ENCODE measurements around the gene TMEM154. TPM values are rescaled to one million over a fixed set of nuclear protein-coding genes. Genes with fewer than 3 reads are reported as not detected.

TMEM154 gene
- total and polyA plus RNA-seq, 10 of the 15 experiments (the other 5 are each of a cell fraction or from before 2014, with no cell fraction given), result 5.1 to 41.4 (median 18.2) TPM

GRCh38 chr4:152705903-152706302 is 26.1 kb upstream of the TMEM154 start:
- ChIA-PET CTCF (interaction anchor here (0.9 to 1.9 kb wide), 11 partner anchors 8 to 211 kb away, joined by 3 to 7 read pairs (median 4); no protein-coding TSS in a partner anchor), RAD21 (ENCODE audit: unreplicated experiment) (interaction anchor here (1.1 to 1.5 kb wide), 2 partner anchors 17 to 251 kb away, joined by 3 to 6 read pairs; no protein-coding TSS in a partner anchor), SMC1A (ENCODE audit: uncharacterized antibody, unreplicated experiment) (interaction anchor here (0.7 to 2.2 kb wide), 10 partner anchors 11 to 287 kb away, joined by 3 to 13 read pairs (median 3); no protein-coding TSS in a partner anchor), POLR2A (no interaction called here)
- intact Hi-C loops (cut with micrococcal nuclease; ENCODE audit: unreplicated experiment), result no loop called here
- Histone ChIP-seq H3K9me3 (replicated peaks; ENCODE audit: control insufficient read depth, insufficient read depth, low read length) (peaks cover 8% of the 10 kb centered on the region; the same call in 2 of the 3 replicates), H3K36me3 (ENCODE audit: control insufficient read depth in 2 of 2, insufficient read depth in 2 of 2, low read length in 1 of 2) (no peaks in the 10 kb centered on the region), H3K4me2 (ENCODE audit: control insufficient read depth, insufficient read depth) (no peak overlapping the region), H3K4me3 (no peak overlapping the region), H3K9ac (ENCODE audit: control insufficient read depth, insufficient read depth, low read length) (no peak overlapping the region), H4K20me1 (ENCODE audit: control insufficient read depth, insufficient read depth) (no peaks in the 10 kb centered on the region), H3K27me3 (replicated peaks in 1 of 2; ENCODE audit: control insufficient read depth in 2 of 2, insufficient read depth in 2 of 2, low read length in 1 of 2) (no peaks in the 10 kb centered on the region), H3K79me2 (ENCODE audit: control insufficient read depth, insufficient read depth, low read length) (no peaks in the 10 kb centered on the region), H3K27ac (ENCODE audit: control insufficient read depth, insufficient read depth) (no peak overlapping the region), H2AFZ (ENCODE audit: control insufficient read depth, low read depth, low read length) (no peak overlapping the region), H3K4me1 (ENCODE audit: control insufficient read depth, insufficient read depth, low read length) (peaks cover 11% of the 10 kb centered on the region)
- DNase-seq (ENCODE audit: low read depth, low spot score) (no peak), ATAC-seq (no peak), FAIRE-seq (no peak)
- in situ Hi-C loops (cut with MboI), result no loop called here
- TF ChIP-seq IKZF2 (IDR thresholded peaks at IDR 0.05), result no peak
- no peak for TF ChIP-seq MYC (IDR thresholded peaks at IDR 0.05; ENCODE audit: insufficient read depth, insufficient read length, insufficient replicate concordance, low read length, severe bottlenecking)
- no peak for TF ChIP-seq POLR2AphosphoS5 (IDR thresholded peaks at IDR 0.05; ENCODE audit: low read length)
- TF ChIP-seq GATAD2B (conservative IDR thresholded peaks at IDR 0.05; ENCODE audit: low read depth), result no peak
- no peak for TF ChIP-seq RBBP5 (conservative IDR thresholded peaks at IDR 0.05)
- 90% methylated on average over 1 of the region's 1 CpG for WGBS (ENCODE audit: insufficient coverage, insufficient replicate concordance, low lambda C conversion rate, missing lambda C conversion rate)
- BruUV-seq (replicated peaks), result no TSS peak

GRCh38 chr4:152704788-152705187 is 25.0 kb upstream of the TMEM154 start:
- Histone ChIP-seq H3K27me3 (replicated peaks in 1 of 2; ENCODE audit: control insufficient read depth in 2 of 2, insufficient read depth in 2 of 2, low read length in 1 of 2) (no peaks in the 10 kb centered on the region), H2AFZ (ENCODE audit: control insufficient read depth, low read depth, low read length) (no peak overlapping the region), H3K27ac (ENCODE audit: control insufficient read depth, insufficient read depth) (no peak overlapping the region), H3K9me3 (replicated peaks; ENCODE audit: control insufficient read depth, insufficient read depth, low read length) (peaks cover 8% of the 10 kb centered on the region; the same call in 2 of the 3 replicates), H4K20me1 (ENCODE audit: control insufficient read depth, insufficient read depth) (no peaks in the 10 kb centered on the region), H3K36me3 (ENCODE audit: control insufficient read depth in 2 of 2, insufficient read depth in 2 of 2, low read length in 1 of 2) (no peaks in the 10 kb centered on the region), H3K9ac (ENCODE audit: control insufficient read depth, insufficient read depth, low read length) (no peak overlapping the region), H3K4me3 (no peak overlapping the region), H3K4me1 (ENCODE audit: control insufficient read depth, insufficient read depth, low read length) (peaks cover 6% of the 10 kb centered on the region), H3K4me2 (ENCODE audit: control insufficient read depth, insufficient read depth) (no peak overlapping the region), H3K79me2 (ENCODE audit: control insufficient read depth, insufficient read depth, low read length) (no peaks in the 10 kb centered on the region)
- BruUV-seq (replicated peaks), result no TSS peak
- ChIA-PET POLR2A (no interaction called here), RAD21 (ENCODE audit: unreplicated experiment) (no interaction called here), SMC1A (ENCODE audit: uncharacterized antibody, unreplicated experiment) (interaction anchor here (1.0 to 1.1 kb wide), 2 partner anchors 63 to 206 kb away, joined by 3 read pairs; no protein-coding TSS in a partner anchor), CTCF (no interaction called here)
- intact Hi-C loops (cut with micrococcal nuclease; ENCODE audit: unreplicated experiment) (no loop called here), in situ Hi-C loops (cut with MboI) (no loop called here)
- ATAC-seq (no peak), FAIRE-seq (no peak), DNase-seq (ENCODE audit: low read depth, low spot score) (no peak)
- TF ChIP-seq ZNF207 (IDR thresholded peaks at IDR 0.05; ENCODE audit: borderline replicate concordance) (no peak), BMI1 (IDR thresholded peaks at IDR 0.05; ENCODE audit: borderline replicate concordance) (no peak), NFYB (IDR thresholded peaks at IDR 0.05; ENCODE audit: insufficient read depth, low read depth, low read length) (no peak), RAD51 (IDR thresholded peaks at IDR 0.05) (no peak), BRCA1 (IDR thresholded peaks at IDR 0.05; ENCODE audit: low read depth, low read length) (no peak), SREBF2 (IDR thresholded peaks at IDR 0.05; ENCODE audit: low read length) (no peak), EED (IDR thresholded peaks at IDR 0.05; ENCODE audit: low read depth) (no peak), CBX3 (IDR thresholded peaks at IDR 0.05; ENCODE audit: borderline replicate concordance, low read depth) (no peak)
- TF ChIP-seq, protein P1, sequence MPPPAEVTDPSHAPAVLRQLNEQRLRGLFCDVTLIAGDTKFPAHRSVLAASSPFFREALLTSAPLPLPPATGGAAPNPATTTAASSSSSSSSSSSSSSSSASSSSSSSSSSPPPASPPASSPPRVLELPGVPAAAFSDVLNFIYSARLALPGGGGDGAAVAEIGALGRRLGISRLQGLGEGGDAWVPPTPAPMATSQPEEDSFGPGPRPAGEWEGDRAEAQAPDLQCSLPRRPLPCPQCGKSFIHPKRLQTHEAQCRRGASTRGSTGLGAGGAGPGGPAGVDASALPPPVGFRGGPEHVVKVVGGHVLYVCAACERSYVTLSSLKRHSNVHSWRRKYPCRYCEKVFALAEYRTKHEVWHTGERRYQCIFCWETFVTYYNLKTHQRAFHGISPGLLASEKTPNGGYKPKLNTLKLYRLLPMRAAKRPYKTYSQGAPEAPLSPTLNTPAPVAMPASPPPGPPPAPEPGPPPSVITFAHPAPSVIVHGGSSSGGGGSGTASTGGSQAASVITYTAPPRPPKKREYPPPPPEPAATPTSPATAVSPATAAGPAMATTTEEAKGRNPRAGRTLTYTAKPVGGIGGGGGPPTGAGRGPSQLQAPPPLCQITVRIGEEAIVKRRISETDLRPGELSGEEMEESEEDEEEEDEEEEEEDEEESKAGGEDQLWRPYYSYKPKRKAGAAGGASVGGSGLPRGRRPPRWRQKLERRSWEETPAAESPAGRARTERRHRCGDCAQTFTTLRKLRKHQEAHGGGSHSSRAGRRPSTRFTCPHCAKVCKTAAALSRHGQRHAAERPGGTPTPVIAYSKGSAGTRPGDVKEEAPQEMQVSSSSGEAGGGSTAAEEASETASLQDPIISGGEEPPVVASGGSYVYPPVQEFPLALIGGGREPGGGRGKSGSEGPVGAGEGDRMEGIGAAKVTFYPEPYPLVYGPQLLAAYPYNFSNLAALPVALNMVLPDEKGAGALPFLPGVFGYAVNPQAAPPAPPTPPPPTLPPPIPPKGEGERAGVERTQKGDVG (CRISPR knock-in tag; IDR thresholded peaks at IDR 0.05), result no peak
- 77% methylated on average over 1 of the region's 1 CpG for WGBS (ENCODE audit: insufficient coverage, insufficient replicate concordance, low lambda C conversion rate, missing lambda C conversion rate)
